ENCODE measurements around the gene SH3PXD2A.
A peak's percentile ranks its signal among the peaks of the same experiment; 100 is the strongest.
"Not testable (repeated sequence)": the region's sequence is repeated elsewhere in the genome, so short reads cannot be mapped to it uniquely, and the experiment has no call there.

The SH3PXD2A gene

GRCh38 chr10:103614306-103615158 lies 240.8 kb downstream of the SH3PXD2A start:
- DNase-seq: no peak

GRCh38 chr10:103613616-103614015 lies 241.8 kb downstream of the SH3PXD2A start:
- no peak for DNase-seq

- DNase-seq: peak; percentile 42
Observed at GRCh38 chr10:103612462-103613365, 242.7 kb downstream of the SH3PXD2A start.

DNA sequence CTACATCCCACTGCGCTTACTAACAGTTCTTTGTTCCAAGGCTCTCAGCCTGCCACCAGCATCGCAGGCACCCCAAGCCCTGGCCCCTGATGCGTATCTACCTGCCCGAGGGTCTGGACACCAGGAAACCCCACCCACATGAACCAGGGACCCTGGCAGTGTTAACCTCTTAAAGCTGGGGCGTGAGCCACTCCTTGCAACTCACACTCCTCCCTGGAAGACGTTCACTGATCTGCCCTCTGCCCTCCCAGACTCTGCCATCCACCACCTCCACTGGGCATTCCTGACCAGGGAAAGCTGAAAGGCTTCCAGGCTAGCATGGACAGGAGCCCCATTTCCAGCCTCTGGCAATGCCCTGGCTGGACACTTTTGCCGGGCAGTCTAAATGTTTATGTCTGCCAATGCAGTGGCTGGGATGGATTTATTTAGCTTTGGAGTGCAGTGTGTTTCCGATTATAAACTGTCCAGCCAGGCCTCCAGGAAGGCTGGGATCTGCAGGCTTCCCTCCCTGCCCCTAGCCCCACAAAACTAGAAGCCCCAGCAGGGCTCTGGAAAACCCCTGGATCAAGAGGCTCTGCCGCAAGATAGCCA lies 244.4 kb downstream of the SH3PXD2A start:
- DNase-seq: no peak

DNA sequence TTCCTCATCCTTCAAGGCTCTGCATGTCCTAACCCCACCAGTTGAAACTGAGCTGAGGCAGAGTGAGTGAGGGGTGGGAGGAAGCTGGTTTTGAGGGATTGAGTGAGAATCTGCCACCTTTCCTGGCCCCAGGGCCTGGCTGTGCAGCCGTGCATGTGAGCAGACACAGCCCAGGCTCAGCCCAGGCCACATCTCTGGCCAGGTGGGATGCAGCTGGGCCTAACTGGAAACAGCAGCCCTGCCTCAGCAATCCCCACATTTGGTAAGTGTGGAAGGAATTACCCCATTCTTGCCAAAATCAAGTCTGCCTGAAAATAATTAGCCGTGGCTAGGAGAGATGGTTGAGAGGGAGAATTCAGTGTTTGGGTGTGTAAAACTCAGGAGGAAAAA lies 245.3 kb downstream of the SH3PXD2A start:
- DNase-seq: no peak

DNA sequence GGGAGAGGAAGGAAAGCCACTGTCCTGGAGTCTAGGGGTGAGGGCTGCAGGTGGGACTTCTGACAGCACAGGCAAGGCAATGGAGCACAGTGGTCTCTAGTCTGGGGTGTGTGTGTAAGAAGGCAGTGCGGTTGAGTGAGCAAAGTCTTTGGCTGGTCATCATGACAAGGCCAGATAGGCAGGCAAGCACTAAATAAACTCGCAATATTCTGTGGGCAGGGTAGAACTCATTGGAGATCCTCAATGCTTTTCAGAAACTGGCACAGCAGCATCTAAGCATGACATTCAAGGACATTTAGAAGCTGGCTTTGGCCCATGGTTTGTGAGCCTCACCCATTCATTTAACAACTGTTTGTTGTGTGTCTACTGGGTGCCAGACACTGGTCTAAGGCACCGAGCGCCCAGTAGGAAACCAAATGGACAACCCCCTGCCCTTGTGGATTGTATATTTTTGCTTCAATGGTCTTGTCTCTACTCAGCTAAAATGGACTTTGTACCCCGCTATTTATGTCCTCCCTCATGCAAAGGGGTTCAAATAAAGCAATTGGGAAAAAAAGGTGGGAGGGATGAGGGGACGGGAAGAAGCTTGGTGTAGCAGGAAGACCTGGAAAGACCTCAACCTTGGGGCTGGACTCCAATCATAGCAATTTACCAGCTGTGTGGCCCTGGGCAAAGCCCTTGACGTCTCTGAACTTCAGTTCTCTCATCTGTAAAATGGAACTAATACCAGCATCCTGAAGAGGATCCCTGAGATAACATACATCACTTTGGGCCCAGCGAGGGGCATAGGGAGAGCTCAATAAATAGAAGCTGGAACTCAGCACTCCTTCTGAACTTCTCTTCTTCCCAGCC lies 245.9 kb downstream of the SH3PXD2A start:
- DNase-seq: no peak

GRCh38 chr10:103608056-103608455 lies 247.3 kb downstream of the SH3PXD2A start:
- not testable (repeated sequence) for DNase-seq

- not testable (repeated sequence) for DNase-seq
Observed at GRCh38 chr10:103607051-103607450, 248.3 kb downstream of the SH3PXD2A start.

- not testable (repeated sequence) for DNase-seq
Observed at GRCh38 chr10:103606097-103606438, 249.3 kb downstream of the SH3PXD2A start.

DNA sequence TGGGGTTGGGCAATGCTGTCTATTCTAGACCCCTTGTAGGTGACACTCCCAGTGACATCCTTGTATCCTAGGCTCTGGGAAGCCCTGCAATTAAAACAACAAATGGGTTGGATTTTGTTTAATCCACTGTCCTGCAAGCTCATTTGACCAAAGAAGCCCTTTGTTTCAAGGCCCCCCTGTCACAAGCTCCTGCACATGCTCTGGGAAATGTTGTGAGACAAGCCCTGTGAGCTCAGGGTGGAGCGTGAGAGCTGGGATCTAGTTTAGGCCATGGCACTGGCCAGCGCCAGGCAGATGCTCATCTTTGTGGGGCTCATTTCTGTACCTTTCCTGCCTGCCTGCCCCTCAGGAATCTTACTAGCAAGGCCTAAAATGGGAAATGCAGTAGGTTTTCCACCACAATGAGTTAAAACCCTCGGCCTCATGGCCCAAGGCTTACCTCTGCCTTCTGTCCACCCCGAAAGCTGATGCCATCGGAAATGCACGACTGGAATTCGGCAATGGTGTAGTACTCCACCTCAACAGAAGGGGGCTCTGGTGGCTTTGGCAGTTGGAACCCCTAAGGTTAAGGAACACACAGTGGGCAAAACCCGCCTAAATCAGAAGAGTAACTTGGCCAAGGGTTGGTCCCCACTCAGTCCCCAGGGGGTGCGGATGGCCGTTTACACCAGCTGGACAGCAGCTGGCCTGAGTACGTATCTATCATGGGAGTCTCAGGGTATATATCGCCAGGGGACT lies 249.8 kb downstream of the SH3PXD2A start:
- no peak for DNase-seq

GRCh38 chr10:103603382-103603781 lies 252.0 kb downstream of the SH3PXD2A start:
- no peak for DNase-seq

DNA sequence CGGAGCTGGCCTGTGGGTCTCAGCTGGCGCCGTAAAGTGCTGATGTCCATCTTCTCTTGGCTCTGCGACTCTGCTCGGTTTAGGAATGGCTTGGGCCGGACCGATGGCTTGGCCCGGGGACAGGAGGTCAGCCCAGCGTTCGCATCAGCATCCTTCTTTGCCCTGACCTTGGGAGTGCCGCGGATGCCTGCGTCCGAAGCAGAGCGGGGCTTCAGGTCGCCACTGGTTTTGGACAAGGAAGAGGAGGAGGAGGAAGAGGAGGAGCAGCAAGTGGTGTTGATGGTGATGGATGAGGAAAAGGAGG lies 252.6 kb downstream of the SH3PXD2A start:
- no peak for DNase-seq

DNA sequence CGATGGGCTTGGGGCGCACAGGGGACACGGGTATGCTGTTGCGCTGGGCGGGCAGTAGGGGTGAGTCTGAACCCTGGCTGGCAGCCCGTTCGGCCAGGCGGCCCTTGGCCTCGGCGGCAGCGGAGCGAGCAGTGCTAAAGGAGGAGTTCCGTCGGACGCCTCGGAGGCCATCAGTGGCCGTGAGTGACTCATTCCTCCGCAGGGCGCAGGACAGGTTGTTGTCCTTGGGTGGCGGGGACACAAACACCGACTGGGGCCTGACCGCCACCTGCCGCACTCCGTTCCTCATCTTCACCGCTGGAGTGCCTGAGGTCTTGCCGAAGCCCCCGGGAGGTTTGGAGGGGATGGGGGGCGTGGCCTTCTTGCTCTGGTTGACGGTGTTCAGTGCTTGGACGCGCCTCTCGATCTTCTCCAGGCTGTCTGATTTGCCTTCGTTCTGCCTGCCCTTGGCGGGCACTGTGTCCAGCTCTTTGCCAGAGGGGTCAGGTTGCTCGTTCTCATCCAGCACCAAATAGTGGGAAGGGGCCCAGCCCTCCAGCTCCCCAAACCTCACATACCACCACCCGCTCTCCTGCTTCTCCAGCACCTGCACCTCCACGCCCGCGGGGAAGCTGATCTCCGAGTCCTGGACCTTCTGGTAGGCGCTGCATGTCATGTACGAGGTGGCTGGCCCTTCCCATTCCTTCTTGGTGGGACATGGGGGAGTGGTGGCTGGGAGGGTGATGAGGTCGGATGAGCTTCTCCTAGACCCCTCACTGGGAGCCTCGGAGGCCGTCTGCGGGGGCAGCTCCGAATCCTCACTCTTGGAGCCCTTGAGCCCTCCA lies 253.1 kb downstream of the SH3PXD2A start:
- no peak for DNase-seq

DNA sequence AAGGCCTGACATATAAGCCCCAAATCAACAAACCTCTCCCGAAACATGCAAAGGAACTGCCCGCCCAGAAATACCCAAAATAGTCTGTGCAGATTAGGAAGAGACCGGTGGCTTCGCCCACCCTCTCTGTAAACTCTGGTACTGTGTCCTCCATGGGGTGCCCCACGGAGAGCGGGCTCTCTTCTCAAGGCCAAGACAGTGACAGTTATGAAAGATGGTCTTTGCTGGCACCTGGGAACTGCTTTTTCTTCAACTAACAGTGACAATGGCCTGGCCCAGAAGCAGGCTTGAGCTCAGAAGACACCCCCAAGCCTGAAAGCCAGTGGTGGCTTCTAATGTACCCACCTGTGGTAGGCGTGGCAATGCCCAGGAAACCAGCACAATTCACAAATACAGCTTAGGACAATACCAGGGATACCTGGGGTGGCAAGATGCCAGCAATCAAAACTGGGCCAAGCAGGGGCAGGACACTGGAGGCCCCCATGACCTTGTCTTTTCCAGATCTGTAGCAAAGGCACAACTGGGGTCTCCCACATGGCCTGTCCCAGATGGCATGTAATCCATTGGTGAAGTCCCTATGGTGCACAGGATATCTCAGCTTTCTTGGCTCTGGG lies 254.3 kb downstream of the SH3PXD2A start:
- DNase-seq: no peak

- DNase-seq: no peak
Observed at GRCh38 chr10:103600325-103600724, 255.1 kb downstream of the SH3PXD2A start.

DNA sequence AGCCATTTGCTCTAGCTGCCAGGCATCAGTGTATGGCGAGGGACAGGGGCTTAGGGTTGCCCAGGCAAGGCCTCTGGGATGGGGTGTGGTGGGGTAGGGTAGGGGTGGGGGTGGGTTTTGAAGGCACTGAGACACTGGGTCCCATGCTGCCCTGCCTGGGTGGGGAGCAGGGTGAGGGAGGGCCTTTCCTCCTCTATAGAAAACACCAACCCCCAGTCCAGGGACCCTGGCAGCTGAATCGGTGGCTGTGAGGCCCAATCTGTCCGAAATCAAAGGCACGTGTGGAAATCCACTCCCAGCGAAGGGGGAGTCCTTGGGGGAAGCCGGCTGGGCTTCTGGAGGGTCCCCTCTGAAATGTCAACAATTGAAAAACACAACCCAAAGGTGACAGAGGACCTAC lies 255.5 kb downstream of the SH3PXD2A start:
- no peak for DNase-seq

GRCh38 chr10:103599211-103599610 lies 256.2 kb downstream of the SH3PXD2A start:
- no peak for DNase-seq

DNA sequence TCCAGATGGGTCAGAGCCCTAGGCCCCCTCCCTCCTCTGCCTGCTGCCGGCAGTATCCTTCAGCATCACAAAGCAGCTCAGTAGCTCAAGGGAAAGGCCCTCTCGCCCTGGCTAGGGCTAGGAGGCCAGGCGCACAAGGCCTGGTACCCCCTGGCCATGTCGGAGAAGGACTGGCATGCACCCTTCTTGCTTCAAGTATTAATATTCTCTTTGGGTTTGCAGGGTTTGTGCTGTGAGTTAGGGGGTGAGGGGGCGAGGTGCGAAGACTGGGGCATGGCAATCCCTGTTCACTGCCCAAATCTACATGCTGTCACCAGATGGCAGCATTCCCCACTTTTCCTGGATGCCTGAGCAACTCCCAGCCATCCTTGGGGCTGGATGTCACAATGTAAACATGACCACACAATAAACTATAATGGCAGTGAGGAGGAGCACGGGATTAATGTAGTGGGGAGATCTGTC lies 256.7 kb downstream of the SH3PXD2A start:
- peak; percentile 17 for DNase-seq

DNA sequence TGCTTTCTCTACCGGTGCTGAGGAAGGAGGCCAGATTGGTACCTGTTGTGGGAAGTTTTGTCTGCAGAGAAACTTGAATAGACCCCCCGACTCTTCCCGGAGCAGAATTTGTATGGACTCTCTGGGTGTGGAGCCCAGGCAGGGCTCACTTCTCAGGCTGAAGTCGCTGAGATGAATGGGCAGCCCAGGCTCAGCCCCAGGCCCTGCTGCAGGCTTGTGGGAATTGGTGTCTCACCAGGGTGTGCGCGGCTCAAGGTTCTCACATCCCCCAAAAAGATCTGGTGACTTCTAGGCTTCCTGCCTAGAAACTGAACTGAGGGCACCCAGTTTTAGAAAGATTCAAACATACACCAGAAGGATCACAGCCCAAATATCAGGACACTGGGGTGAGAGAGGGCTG lies 258.4 kb downstream of the SH3PXD2A start:
- DNase-seq: no peak

GRCh38 chr10:103595933-103596726 lies 259.2 kb downstream of the SH3PXD2A start:
- no peak for DNase-seq
